ENCODE measurements around the gene VAV2. TPM values are rescaled to one million over a fixed set of nuclear protein-coding genes. Genes with fewer than 3 reads are reported as not detected.
A peak's percentile ranks its signal among the peaks of the same experiment; 100 is the strongest.

Gene VAV2
- total and polyA plus RNA-seq, 7 donors: 3.8 to 23.3 (median 7.2) TPM

- DNase-seq: peak; percentile 75
- WGBS, 2 donors: 81 to 91% methylated on average over 29 of the region's 29 CpGs
- Histone ChIP-seq H3K4me1 (peaks cover 0 to 11% (median 0%) of the 10 kb centered on the region in 4 donors), H3K27me3 (no peaks in the 10 kb centered on the region), H3K36me3 (no peaks in the 10 kb centered on the region), H3K27ac (no peak overlapping the region), H3K9me3 (no peaks in the 10 kb centered on the region), H3K4me3 (no peak overlapping the region)
- TF ChIP-seq POLR2AphosphoS5 (IDR thresholded peaks at IDR 0.05) (peak in 3 of 4 donors; percentile 33 to 48 (median 36)), POLR2A (IDR thresholded peaks at IDR 0.05) (no peak)
- intact Hi-C loops (cut with DNase I): no loop called here
Observed at GRCh38 chr9:133813749-133814585, 178.2 kb downstream of the VAV2 start.

- H3K4me3 ChIP-seq: no peak overlapping the region
- H3K27ac ChIP-seq: no peak overlapping the region
- H3K9me3 ChIP-seq: no peaks in the 10 kb centered on the region
- TF ChIP-seq POLR2A (IDR thresholded peaks at IDR 0.05): no peak
- TF ChIP-seq CTCF (IDR thresholded peaks at IDR 0.05): no peak
- 91 to 94% methylated on average over 26 of the region's 26 CpGs for WGBS, 2 donors
- intact Hi-C loops (cut with DNase I): no loop called here
- no peak for DNase-seq
- peaks cover 0 to 11% (median 0%) of the 10 kb centered on the region in 4 donors for H3K4me1 ChIP-seq
- no peaks in the 10 kb centered on the region for H3K36me3 ChIP-seq
- H3K27me3 ChIP-seq: no peaks in the 10 kb centered on the region
Observed at GRCh38 chr9:133812941-133813748, 179.0 kb downstream of the VAV2 start.

GRCh38 chr9:133812077-133812868, 179.9 kb downstream of the VAV2 start:
- WGBS, 2 donors: 94 to 96% methylated on average over 28 of the region's 28 CpGs
- intact Hi-C loops (cut with DNase I): no loop called here
- H3K27me3 ChIP-seq: no peaks in the 10 kb centered on the region
- H3K27ac ChIP-seq: no peak overlapping the region
- TF ChIP-seq CTCF (IDR thresholded peaks at IDR 0.05) (no peak), POLR2AphosphoS5 (IDR thresholded peaks at IDR 0.05) (no peak), POLR2A (IDR thresholded peaks at IDR 0.05) (no peak), EP300 (IDR thresholded peaks at IDR 0.05) (no peak)
- DNase-seq: no peak
- no peak overlapping the region for H3K4me3 ChIP-seq
- H3K36me3 ChIP-seq: no peaks in the 10 kb centered on the region
- H3K4me1 ChIP-seq: peaks cover 0 to 11% (median 0%) of the 10 kb centered on the region in 4 donors
- H3K9me3 ChIP-seq: no peaks in the 10 kb centered on the region

GRCh38 chr9:133811471-133811870, 180.7 kb downstream of the VAV2 start:
- H3K27ac ChIP-seq: no peak overlapping the region
- H3K9me3 ChIP-seq: no peaks in the 10 kb centered on the region
- WGBS, 2 donors: 85 to 90% methylated on average over 13 of the region's 13 CpGs
- no peak for DNase-seq
- intact Hi-C loops (cut with DNase I): no loop called here
- H3K4me1 ChIP-seq: peaks cover 0 to 11% (median 0%) of the 10 kb centered on the region in 4 donors
- TF ChIP-seq POLR2AphosphoS5 (IDR thresholded peaks at IDR 0.05) (no peak), EP300 (IDR thresholded peaks at IDR 0.05) (no peak), CTCF (IDR thresholded peaks at IDR 0.05) (no peak), POLR2A (IDR thresholded peaks at IDR 0.05) (no peak)
- H3K27me3 ChIP-seq: no peaks in the 10 kb centered on the region
- H3K4me3 ChIP-seq: no peak overlapping the region
- no peaks in the 10 kb centered on the region for H3K36me3 ChIP-seq

Measured in sigmoid colon (tissue), 7 donors.